HG02981 (cell line): ENCODE measurements around the gene PARP8.
A peak's percentile ranks its signal among the peaks of the same experiment; 100 is the strongest.
"Not testable (repeated sequence)": the region's sequence is repeated elsewhere in the genome, so short reads cannot be mapped to it uniquely, and the experiment has no call there.

Experiments
- ATAC-seq: cut with Tn5 transposase; IDR thresholded peaks from one replicate; pipeline ENCODE4 v1.9.1; 2021; ENCODE audit warnings: mild to moderate bottlenecking, moderate library complexity; ENCODE audit not compliant: unreplicated experiment

Gene PARP8

DNA sequence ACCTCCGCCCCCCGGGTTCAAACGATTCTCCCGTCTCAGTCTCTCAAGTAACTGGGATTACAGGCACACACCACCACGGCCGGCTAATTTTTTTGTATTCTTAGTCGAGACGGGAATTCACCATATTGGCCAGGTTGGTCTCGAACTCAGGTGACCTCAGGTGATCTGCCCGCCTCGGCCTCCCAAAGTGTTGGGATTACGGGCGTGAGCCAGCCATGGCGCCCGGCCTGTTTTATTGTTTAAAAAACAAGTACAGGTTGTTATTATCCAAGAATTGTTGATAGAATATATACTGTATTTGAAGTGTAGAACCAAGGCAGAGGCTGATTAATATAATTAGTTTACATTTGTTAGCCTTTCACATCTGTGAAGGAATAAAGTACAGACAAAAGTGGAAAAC, 8.9 kb downstream of the PARP8 start:
- ATAC-seq: no peak

DNA sequence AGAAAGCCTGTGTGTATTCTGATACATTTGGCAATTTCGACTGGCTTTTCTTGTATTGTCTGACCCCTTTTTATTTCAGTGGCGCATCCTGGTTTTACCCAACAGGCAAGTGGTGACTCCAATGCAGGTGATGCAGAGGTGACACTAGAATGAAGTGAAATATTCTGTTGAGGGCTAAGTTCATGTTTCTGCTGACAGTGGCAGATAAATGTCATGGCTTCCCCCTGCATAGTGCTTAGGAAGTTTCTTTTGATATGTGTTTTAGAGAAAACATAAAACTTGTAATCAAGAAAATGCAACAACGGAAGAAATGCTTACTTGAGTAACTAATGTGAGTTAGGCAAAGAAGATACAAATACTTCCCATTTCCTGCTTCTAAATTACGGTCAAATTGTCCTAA, 13.1 kb downstream of the PARP8 start:
- not testable (repeated sequence) for ATAC-seq

GRCh38 chr5:50684721-50685120, 18.3 kb downstream of the PARP8 start:
- ATAC-seq: no peak

DNA sequence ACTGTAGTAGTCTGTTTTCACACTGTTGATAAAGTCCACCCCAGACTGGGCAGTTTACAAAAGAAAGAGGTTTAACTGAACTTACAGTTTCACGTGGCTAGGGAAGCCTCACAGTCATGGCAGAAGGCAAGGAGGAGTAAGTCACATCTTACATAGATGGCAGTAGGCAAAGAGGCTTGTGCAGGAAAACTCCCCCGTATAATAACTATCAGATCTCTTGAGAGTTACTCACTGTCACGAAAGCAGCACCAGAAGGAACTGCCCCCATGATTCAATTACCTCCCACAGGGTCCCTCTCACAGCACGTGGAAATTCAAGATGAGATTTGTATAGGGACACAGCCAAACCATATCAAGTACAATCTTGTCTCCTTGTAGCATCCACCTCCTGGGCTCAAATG, 21.1 kb downstream of the PARP8 start:
- ATAC-seq: no peak

DNA sequence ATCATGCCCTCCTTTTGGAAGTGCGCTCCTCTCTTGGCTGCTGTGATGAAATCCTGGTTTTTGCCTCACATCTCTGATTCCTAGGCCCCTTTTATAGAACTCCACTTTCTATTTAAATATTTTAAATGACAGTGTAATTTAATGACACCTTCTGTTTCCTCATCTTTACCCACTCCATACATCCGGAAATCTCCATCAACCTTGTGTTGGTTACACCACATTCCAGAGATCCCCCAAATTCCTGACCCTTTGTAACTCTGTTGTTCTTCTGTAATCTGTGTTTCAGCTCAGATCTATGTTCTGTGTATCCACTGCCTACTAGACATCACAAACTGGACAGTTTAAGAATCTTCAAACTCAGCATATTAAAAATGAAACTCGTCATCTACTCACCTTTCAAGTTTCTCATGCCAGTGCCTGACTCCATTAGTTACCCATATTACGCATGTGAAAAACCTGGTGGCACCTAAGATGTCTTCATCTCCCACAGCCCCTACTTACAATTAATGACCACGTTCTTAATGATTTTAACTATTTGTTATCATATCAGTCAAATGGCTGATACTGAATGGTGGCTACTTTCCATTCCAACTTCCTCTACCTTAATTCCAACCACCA, 25.1 kb downstream of the PARP8 start:
- no peak for ATAC-seq

GRCh38 chr5:50694027-50694590, 27.7 kb downstream of the PARP8 start:
- ATAC-seq: no peak

DNA sequence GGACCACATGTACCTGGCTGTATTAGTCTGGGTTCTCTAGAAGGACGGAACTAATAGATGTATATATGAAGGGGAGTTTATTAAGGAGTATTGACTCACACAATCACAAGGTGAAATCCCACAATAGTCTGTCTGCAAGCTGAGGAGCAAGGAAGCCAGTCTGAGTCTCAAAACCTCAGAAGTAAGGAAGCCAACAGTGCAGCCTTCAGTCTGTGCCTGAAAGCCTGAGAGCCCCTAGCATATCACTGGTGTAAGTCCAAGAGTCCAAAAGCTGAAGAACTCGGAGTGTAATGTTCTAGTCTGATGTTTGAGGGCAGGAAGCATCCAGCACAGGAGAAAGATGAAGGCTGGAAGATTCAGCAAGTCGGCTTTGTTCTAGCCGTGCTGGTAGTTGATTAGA, 28.2 kb downstream of the PARP8 start:
- ATAC-seq: not testable (repeated sequence)

- no peak for ATAC-seq
Measured at GRCh38 chr5:50697739-50698138, 31.3 kb downstream of the PARP8 start.

GRCh38 chr5:50699737-50700136, 33.3 kb downstream of the PARP8 start:
- ATAC-seq: no peak

- no peak for ATAC-seq
Measured at GRCh38 chr5:50700706-50701105, 34.3 kb downstream of the PARP8 start.

GRCh38 chr5:50702615-50703366, 36.4 kb downstream of the PARP8 start:
- no peak for ATAC-seq

GRCh38 chr5:50703367-50703666, 36.9 kb downstream of the PARP8 start:
- no peak for ATAC-seq

- ATAC-seq: no peak
Measured at GRCh38 chr5:50704730-50705129, 38.3 kb downstream of the PARP8 start.

DNA sequence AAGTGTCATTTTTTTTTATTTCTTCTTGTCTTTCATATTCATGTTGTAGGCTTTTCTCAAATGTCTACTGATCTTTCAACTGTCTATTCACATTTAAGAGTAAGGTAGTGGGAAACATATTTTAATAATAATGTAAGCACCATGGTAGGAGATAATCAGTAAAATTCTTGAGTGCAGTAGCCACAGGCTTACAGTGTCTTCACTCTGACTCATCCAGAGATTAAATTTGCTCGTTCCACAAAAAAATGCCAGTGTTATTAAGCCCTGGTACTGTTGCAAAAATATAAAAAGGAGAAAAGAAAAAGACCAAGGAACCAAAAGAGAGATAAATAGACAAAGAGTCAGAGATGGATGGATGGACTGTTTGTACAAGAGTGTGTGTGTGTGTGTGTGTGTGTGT, 43.0 kb downstream of the PARP8 start:
- ATAC-seq: no peak

- peak; percentile 32 for ATAC-seq
Measured at GRCh38 chr5:50710838-50711237, 44.4 kb downstream of the PARP8 start.

DNA sequence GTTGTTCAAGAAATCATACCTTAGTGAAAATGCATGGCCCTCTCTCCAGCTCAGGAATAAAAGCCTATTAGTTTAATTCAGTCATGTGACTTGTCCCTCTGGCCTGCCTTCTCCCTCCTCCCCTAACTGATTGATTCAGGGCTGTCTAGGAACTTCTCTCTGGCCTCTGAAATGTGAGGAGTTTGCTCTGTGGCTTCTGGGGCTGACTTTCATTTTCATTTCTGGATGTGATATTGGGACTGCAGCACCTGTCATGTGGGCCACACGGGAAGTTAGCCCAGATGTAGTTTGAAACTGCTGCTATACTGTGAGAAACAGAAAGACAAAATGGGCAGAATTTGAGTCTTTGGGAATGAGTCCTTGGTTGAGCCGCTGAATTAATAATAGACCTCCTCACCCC, 44.8 kb downstream of the PARP8 start:
- ATAC-seq: peak; percentile 96

DNA sequence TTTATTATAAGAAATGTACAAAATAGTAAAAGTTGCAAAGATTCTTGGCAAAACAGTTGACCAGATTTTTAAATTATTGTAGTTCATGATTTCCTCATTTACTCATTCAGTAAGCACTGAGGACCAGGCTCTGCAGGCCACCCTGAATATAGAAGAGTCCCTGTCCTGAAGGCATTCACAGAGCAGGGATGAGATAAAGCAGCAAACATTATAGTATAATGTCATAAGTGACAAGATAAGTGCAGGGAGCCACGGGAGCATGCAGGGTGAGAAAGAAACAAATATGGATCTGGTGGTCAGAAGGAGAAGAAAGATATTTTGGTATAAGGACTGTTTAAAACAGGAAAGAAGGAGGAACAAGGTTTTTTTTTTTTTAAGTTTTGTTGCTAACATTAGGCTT, 46.0 kb downstream of the PARP8 start:
- ATAC-seq: no peak

DNA sequence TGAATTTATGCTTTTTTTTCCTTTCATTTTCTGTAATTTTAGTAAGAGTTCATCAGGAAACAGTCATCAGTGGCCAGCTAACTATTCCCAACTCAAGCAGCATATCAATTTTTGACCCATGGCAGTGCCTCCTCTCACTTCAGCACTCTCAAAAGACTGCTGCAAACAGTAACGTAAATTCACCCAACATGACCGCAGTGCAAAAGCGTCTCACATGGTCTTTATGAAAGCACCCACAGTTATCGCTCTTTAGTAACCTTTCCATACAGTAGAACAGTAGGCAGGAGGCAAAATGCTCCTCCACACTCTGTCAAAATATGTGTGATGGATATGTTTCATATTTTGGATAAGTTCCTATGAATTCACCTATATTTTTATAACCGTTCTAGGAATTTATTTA, 48.6 kb downstream of the PARP8 start:
- ATAC-seq: no peak

- ATAC-seq: no peak
Measured at GRCh38 chr5:50716134-50716533, 49.7 kb downstream of the PARP8 start.

GRCh38 chr5:50717651-50718050, 51.2 kb downstream of the PARP8 start:
- ATAC-seq: peak; percentile 88

DNA sequence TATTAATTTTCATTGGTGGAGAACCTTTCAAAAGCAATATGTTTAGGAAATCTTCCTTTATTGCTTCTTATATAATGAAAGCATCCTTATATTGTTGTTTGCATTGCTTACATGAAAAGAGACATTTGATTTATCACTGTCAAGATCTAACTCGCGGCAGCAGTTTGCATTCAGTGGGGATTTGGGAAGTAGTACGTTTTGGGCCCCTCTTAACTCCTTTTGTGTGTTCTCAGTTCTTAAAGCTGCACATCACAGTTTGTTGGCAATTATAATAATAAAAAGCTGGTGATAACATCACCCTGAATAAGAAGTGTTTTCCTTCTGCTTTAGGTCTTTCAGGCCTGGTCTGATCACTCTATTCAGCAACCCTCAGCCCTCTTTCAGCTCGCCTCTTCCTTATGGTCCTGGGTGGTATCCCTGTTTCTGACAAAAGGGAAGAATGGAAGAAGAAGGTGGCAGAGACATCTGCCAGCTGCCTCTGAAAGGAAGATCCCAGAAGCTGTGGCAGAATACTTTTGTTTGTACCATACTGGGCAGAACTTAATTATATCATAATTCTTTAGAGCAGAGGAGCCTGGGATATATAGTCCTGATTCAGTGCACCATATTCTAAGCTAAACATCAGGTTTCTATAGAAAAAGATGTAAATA, 53.7 kb downstream of the PARP8 start:
- ATAC-seq: no peak

- ATAC-seq: no peak
Measured at GRCh38 chr5:50722223-50722622, 55.8 kb downstream of the PARP8 start.
